ENCODE measurements around the gene RBMX2. TPM values are rescaled to one million over a fixed set of nuclear protein-coding genes. Genes with fewer than 3 reads are reported as not detected.

Gene RBMX2
- total and polyA plus RNA-seq, 2 of the 4 experiments (the other 2 are of a cell fraction), result 8.8 to 11.4 TPM

Other genes with a start within 250 kb of the RBMX2 start
- 22.0 and 31.1 TPM in 2 replicates for gene AIFM1, start 236.1 kb upstream of the RBMX2 start, total RNA-seq (2012; rRNA removed)
- 25.0 and 27.4 TPM in 2 replicates for gene AIFM1, start 236.1 kb upstream of the RBMX2 start, polyA plus RNA-seq (2012; rRNA removed)
- gene RAB33A, start 230.0 kb upstream of the RBMX2 start, total RNA-seq (2012; rRNA removed), result 0.83 and 1.6 TPM in 2 replicates
- 1.4 and 1.8 TPM in 2 replicates for gene RAB33A, start 230.0 kb upstream of the RBMX2 start, polyA plus RNA-seq (2012; rRNA removed)
- gene ZNF280C, start 133.1 kb upstream of the RBMX2 start, total RNA-seq (2012; rRNA removed), result 4.5 and 6.1 TPM in 2 replicates
- 2.3 and 3.1 TPM in 2 replicates for gene ZNF280C, start 133.1 kb upstream of the RBMX2 start, polyA plus RNA-seq (2012; rRNA removed)
- 13.8 and 17.2 TPM in 2 replicates for gene SLC25A14, start 62.1 kb upstream of the RBMX2 start, total RNA-seq (2012; rRNA removed)
- 9.7 and 13.8 TPM in 2 replicates for gene SLC25A14, start 62.1 kb upstream of the RBMX2 start, polyA plus RNA-seq (2012; rRNA removed)
- not detected in 2 replicates for gene GPR119, start 16.3 kb upstream of the RBMX2 start, total RNA-seq (2012; rRNA removed)
- gene GPR119, start 16.3 kb upstream of the RBMX2 start, polyA plus RNA-seq (2012; rRNA removed), result not detected in 2 replicates